Measurements from ENCODE around the gene KCNK7.
A peak's percentile ranks its signal among the peaks of the same experiment; 100 is the strongest.

The KCNK7 gene

GRCh38 chr11:65634905-65635731 is 39.5 kb upstream of the KCNK7 start:
- no peak for ATAC-seq
- peaks cover 45% of the 10 kb centered on the region for H3K36me3 Mint-ChIP-seq
- peaks cover 35% of the 10 kb centered on the region for H3K4me1 Mint-ChIP-seq
- H3K27ac Mint-ChIP-seq: no peak overlapping the region
- H3K27me3 Mint-ChIP-seq: no peaks in the 10 kb centered on the region
- no peak overlapping the region for H3K4me3 Mint-ChIP-seq
- no peaks in the 10 kb centered on the region for H3K9me3 Mint-ChIP-seq

GRCh38 chr11:65634440-65634839 is 38.8 kb upstream of the KCNK7 start:
- H3K36me3 Mint-ChIP-seq: peaks cover 42% of the 10 kb centered on the region
- no peak overlapping the region for H3K4me3 Mint-ChIP-seq
- no peaks in the 10 kb centered on the region for H3K9me3 Mint-ChIP-seq
- ATAC-seq: no peak
- H3K27ac Mint-ChIP-seq: peak overlapping the region; percentile 24
- no peaks in the 10 kb centered on the region for H3K27me3 Mint-ChIP-seq
- H3K4me1 Mint-ChIP-seq: peaks cover 29% of the 10 kb centered on the region

DNA sequence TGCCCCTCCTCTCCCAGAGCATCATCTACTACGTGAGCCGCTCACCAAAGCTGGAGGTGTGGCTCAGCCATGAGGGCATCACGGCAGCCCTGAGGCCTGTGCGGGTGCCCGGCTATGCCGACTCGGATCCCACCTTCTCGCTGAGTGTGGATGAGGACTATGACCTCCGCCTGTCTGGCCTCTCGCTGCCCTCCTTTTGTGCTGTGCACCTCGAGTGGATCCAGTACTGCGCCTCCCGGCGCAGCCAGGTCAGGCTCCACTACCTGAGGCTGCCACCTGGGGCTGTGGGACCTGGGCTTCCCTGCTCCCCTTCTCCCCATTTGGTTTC is 38.5 kb upstream of the KCNK7 start:
- Mint-ChIP-seq H3K36me3 (peaks cover 45% of the 10 kb centered on the region), H3K4me1 (peaks cover 25% of the 10 kb centered on the region), H3K4me3 (no peak overlapping the region), H3K27ac (peak overlapping the region; percentile 24), H3K9me3 (no peaks in the 10 kb centered on the region), H3K27me3 (no peaks in the 10 kb centered on the region)
- ATAC-seq: no peak

- Mint-ChIP-seq H3K27me3 (no peaks in the 10 kb centered on the region), H3K4me1 (peaks cover 21% of the 10 kb centered on the region), H3K4me3 (no peak overlapping the region), H3K36me3 (peaks cover 47% of the 10 kb centered on the region), H3K9me3 (no peaks in the 10 kb centered on the region), H3K27ac (peak overlapping the region; percentile 24)
- no peak for ATAC-seq
These were observed 37.9 kb upstream of the KCNK7 start for GRCh38 chr11:65633390-65634108.

- H3K36me3 Mint-ChIP-seq: peaks cover 45% of the 10 kb centered on the region
These were observed 34.6 kb upstream of the KCNK7 start for GRCh38 chr11:65630215-65630614.

DNA sequence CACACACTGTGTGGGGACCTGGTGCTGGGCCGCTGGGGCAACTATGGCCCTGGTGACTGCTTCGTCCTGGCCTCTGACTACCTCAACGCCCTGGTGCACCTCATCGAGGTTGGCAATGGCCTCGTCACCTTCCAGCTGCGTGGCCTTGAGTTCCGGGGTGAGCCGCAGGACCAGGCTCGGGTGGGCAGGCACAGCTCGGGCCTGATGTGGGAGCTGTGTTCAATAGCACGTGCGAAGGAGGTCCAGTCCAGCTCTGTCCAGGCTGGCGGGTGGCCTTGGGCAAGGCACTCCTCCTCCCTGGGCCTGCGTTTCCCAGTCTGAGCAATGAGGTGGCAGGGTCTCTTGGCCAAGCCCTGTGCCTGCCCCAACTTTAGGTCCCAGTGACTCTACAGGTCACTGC is 34.0 kb upstream of the KCNK7 start:
- H3K4me3 Mint-ChIP-seq: no peak overlapping the region
- H3K36me3 Mint-ChIP-seq: peaks cover 45% of the 10 kb centered on the region
- H3K27me3 Mint-ChIP-seq: no peaks in the 10 kb centered on the region
- ATAC-seq: no peak
- H3K9me3 Mint-ChIP-seq: no peaks in the 10 kb centered on the region
- peaks cover 22% of the 10 kb centered on the region for H3K4me1 Mint-ChIP-seq
- no peak overlapping the region for H3K27ac Mint-ChIP-seq

More at GRCh38 chr11:65630215-65630614, 34.6 kb upstream of the KCNK7 start:
- no peaks in the 10 kb centered on the region for H3K9me3 Mint-ChIP-seq
- ATAC-seq: no peak
- H3K4me1 Mint-ChIP-seq: peaks cover 22% of the 10 kb centered on the region
- no peak overlapping the region for H3K27ac Mint-ChIP-seq
- H3K27me3 Mint-ChIP-seq: no peaks in the 10 kb centered on the region
- H3K4me3 Mint-ChIP-seq: no peak overlapping the region

DNA sequence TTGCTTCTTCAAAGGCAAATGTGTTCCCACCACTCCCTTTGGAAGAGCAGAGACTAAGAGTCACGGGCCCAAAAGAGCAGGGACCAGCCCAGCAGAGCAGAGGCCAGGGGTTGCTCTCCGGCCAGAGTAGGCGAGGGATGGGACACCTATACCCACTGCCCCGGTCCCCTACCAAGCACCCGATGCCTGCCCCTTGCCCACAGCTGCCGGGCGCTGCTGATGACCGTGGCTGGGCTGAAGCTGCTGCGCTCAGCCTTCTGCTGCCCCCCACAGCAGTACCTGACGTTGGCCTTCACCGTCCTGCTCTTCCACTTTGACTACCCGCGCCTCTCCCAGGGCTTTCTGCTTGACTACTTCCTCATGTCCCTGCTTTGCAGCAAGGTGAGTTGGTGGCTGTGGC is 31.6 kb upstream of the KCNK7 start:
- Mint-ChIP-seq H3K27ac (no peak overlapping the region), H3K4me3 (no peak overlapping the region), H3K9me3 (no peaks in the 10 kb centered on the region), H3K4me1 (peaks cover 11% of the 10 kb centered on the region), H3K27me3 (no peaks in the 10 kb centered on the region), H3K36me3 (peaks cover 50% of the 10 kb centered on the region)
- no peak for ATAC-seq

DNA sequence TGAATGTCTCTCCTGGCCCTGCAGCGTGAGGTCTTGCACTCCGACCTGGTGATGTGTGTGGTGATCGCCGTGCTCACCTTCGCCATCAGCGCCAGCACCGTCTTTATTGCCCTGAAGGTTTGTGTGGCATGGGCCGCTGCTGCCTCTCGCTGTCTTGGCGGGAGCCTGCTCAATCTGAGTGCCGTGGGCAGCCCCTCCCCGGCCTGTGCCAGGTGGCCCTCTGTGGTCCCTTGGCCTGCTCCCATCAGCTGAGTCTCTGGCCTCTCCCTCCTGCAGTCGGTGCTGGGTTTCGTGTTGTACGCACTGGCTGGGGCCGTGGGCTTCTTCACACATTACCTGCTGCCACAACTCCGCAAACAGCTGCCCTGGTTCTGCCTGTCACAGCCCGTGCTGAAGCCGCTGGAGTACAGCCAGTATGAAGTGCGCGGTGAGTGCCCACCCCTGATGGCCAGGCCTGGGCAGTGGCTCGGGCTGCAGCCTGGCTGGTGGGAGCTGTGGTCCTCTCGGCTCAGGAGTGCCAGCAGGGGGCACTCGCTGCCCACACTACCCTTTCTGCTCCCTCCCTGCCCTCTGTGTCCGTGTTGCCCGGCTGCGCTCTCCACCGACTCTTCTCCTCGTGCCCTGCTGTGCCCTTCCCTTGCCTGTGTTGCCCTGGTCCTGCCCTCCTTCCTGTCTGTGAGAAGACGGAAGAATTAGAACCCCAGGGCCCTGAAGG is 30.2 kb upstream of the KCNK7 start:
- Mint-ChIP-seq H3K27me3 (no peaks in the 10 kb centered on the region), H3K27ac (peak overlapping the region; percentile 3), H3K36me3 (peaks cover 59% of the 10 kb centered on the region), H3K4me3 (no peak overlapping the region), H3K9me3 (no peaks in the 10 kb centered on the region), H3K4me1 (peaks cover 17% of the 10 kb centered on the region)
- ATAC-seq: peak; percentile 85

GRCh38 chr11:65624931-65625627 is 29.5 kb upstream of the KCNK7 start:
- Mint-ChIP-seq H3K36me3 (peaks cover 53% of the 10 kb centered on the region), H3K4me3 (no peak overlapping the region), H3K27ac (no peak overlapping the region), H3K27me3 (no peaks in the 10 kb centered on the region), H3K9me3 (no peaks in the 10 kb centered on the region), H3K4me1 (peaks cover 17% of the 10 kb centered on the region)
- no peak for ATAC-seq

GRCh38 chr11:65623852-65624616 is 28.4 kb upstream of the KCNK7 start:
- Mint-ChIP-seq H3K36me3 (peaks cover 52% of the 10 kb centered on the region), H3K9me3 (no peaks in the 10 kb centered on the region), H3K27me3 (no peaks in the 10 kb centered on the region), H3K27ac (no peak overlapping the region), H3K4me1 (peaks cover 17% of the 10 kb centered on the region), H3K4me3 (no peak overlapping the region)
- ATAC-seq: no peak

DNA sequence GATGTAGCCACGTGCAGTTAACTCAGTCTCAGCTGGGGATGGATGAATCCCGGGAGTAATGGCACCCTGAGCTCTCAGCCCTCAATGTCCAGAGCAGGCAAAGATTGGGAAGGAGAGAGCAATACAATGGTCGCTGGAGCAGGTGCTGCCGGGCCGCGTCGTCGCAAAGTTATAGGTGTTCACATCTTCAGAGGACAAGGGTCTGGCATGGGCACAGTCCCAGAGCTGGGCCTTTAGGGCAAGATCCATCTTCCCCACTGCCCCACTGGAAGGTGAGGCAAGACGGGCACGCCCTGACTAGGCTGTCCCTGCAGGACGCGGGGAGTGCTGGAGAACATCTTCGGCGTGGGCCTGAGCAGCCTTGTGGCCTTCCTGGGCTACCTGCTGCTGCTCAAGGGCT is 27.6 kb upstream of the KCNK7 start:
- no peak for ATAC-seq
- Mint-ChIP-seq H3K4me1 (peaks cover 22% of the 10 kb centered on the region), H3K36me3 (peaks cover 59% of the 10 kb centered on the region), H3K27ac (no peak overlapping the region), H3K27me3 (no peaks in the 10 kb centered on the region), H3K9me3 (no peaks in the 10 kb centered on the region), H3K4me3 (no peak overlapping the region)

DNA sequence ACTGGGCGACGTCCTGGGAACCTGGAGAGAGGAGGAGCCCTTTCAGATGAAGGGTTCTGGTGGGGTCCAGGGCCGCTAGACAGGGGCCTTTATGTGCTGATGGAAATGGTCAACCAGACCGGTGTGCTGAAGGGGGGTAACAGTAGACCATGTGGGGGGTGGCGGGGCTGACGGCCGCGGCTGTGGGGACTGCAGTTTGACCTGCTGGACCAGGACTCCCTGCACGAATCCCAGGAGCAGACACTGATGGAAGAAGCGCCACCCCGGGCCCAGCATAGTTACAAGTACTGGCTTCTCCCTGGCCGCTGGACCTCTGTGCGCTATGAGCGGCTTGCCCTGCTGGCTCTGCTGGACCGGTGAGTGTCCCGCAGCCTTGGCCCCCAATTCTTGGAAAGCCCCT is 26.4 kb upstream of the KCNK7 start:
- Mint-ChIP-seq H3K4me3 (no peak overlapping the region), H3K27ac (no peak overlapping the region), H3K4me1 (peaks cover 33% of the 10 kb centered on the region), H3K36me3 (peaks cover 67% of the 10 kb centered on the region), H3K9me3 (no peaks in the 10 kb centered on the region), H3K27me3 (no peaks in the 10 kb centered on the region)
- no peak for ATAC-seq

DNA sequence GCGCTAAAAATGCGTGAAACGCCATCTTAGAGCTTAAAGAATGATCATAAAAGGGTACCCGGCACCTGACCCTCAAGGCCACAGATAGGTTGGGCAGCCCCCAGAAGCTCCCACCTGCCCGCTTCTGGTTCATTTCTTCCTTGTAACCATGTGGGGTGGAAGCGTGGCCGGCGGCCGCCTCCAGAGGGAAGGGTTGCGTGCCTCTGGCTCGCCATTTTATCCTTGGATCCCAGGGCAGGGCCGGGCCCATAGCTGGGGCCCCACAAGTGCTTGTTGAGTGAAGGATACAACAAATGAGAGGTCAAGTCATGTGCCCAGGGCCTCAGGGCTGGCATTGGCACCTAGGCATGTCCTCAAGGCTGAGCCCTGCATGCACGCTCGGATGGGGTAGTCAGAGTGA is 25.9 kb upstream of the KCNK7 start:
- no peaks in the 10 kb centered on the region for H3K27me3 Mint-ChIP-seq
- no peak overlapping the region for H3K27ac Mint-ChIP-seq
- peaks cover 36% of the 10 kb centered on the region for H3K4me1 Mint-ChIP-seq
- H3K36me3 Mint-ChIP-seq: peaks cover 72% of the 10 kb centered on the region
- no peak for ATAC-seq
- H3K9me3 Mint-ChIP-seq: no peaks in the 10 kb centered on the region
- no peak overlapping the region for H3K4me3 Mint-ChIP-seq

GRCh38 chr11:65620666-65621065 is 25.1 kb upstream of the KCNK7 start:
- Mint-ChIP-seq H3K27me3 (no peaks in the 10 kb centered on the region), H3K36me3 (peaks cover 67% of the 10 kb centered on the region), H3K27ac (no peak overlapping the region), H3K4me3 (no peak overlapping the region), H3K9me3 (no peaks in the 10 kb centered on the region), H3K4me1 (peaks cover 33% of the 10 kb centered on the region)
- ATAC-seq: no peak
